Measurements from ENCODE around the gene WASF1. TPM values are rescaled to one million over a fixed set of nuclear protein-coding genes. Genes with fewer than 3 reads are reported as not detected.

The WASF1 gene
- polyA plus RNA-seq, 1 experiment, result 22.3 TPM

GRCh38 chr6:110180228-110181008 is 948 bp upstream of the WASF1 start, which contains the start of gene CDC40:
CDC40 (plus strand) TSS chr6:110180427; CDS start chr6:110180445, 18 bp downstream.
- no peak for DNase-seq (ENCODE audit: low read depth, low spot score)
- Histone ChIP-seq H3K9me3 (ENCODE audit: control insufficient read depth, insufficient read depth, low read length) (no peaks in the 10 kb centered on the region), H3K27me3 (ENCODE audit: control insufficient read depth, insufficient read depth, low read length) (no peaks in the 10 kb centered on the region), H3K4me3 (ENCODE audit: low read depth, low read length) (peak within 1 kb of the TSS; percentile 87), H3K27ac (ENCODE audit: low read depth, low read length) (peak within 1 kb of the TSS; percentile 86)
- no peak for TF ChIP-seq CTCF (IDR thresholded peaks at IDR 0.05; ENCODE audit: low read depth, low read length)
- ChIA-PET POLR2A (interaction anchor here (0.7 to 2.1 kb wide), 6 partner anchors 83 to 1919 kb away, joined by 3 to 9 read pairs (median 5); no protein-coding TSS in a partner anchor), CTCF (interaction anchor here (0.6 to 2.8 kb wide), 13 partner anchors 8 to 992 kb away, joined by 3 to 24 read pairs (median 4); no protein-coding TSS in a partner anchor)

GRCh38 chr6:110178626-110179405 is 654 bp downstream of the WASF1 start:
- no peaks in the 10 kb centered on the region for H3K27me3 ChIP-seq (ENCODE audit: control insufficient read depth, insufficient read depth, low read length)
- H3K27ac ChIP-seq (ENCODE audit: low read depth, low read length), result no peak overlapping the region
- peak overlapping the region; percentile 87 for H3K4me3 ChIP-seq (ENCODE audit: low read depth, low read length)
- CTCF ChIA-PET, result interaction anchor here (0.7 to 2.8 kb wide), 12 partner anchors 11 to 218 kb away, joined by 3 to 24 read pairs (median 4); no protein-coding TSS in a partner anchor
- POLR2A ChIA-PET, result interaction anchor here (1.1 to 2.1 kb wide), 3 partner anchors 28 to 139 kb away, joined by 3 to 8 read pairs (median 3); no protein-coding TSS in a partner anchor
- DNase-seq (ENCODE audit: low read depth, low spot score), result no peak
- peak; percentile 76 for TF ChIP-seq CTCF (IDR thresholded peaks at IDR 0.05; ENCODE audit: low read depth, low read length)
- H3K9me3 ChIP-seq (ENCODE audit: control insufficient read depth, insufficient read depth, low read length), result no peaks in the 10 kb centered on the region

- DNase-seq (ENCODE audit: low read depth, low spot score), result no peak
- no peak for TF ChIP-seq CTCF (IDR thresholded peaks at IDR 0.05; ENCODE audit: low read depth, low read length)
- no peaks in the 10 kb centered on the region for H3K27me3 ChIP-seq (ENCODE audit: control insufficient read depth, insufficient read depth, low read length)
- no peak overlapping the region for H3K27ac ChIP-seq (ENCODE audit: low read depth, low read length)
- ChIA-PET POLR2A (no interaction called here), CTCF (no interaction called here)
- H3K9me3 ChIP-seq (ENCODE audit: control insufficient read depth, insufficient read depth, low read length), result no peaks in the 10 kb centered on the region
- H3K4me3 ChIP-seq (ENCODE audit: low read depth, low read length), result no peak overlapping the region
These were observed 5.9 kb downstream of the WASF1 start for GRCh38 chr6:110173506-110174132.

GRCh38 chr6:110170081-110170480 is 9.4 kb downstream of the WASF1 start:
- Histone ChIP-seq H3K4me3 (ENCODE audit: low read depth, low read length) (no peak overlapping the region), H3K9me3 (ENCODE audit: control insufficient read depth, insufficient read depth, low read length) (no peaks in the 10 kb centered on the region), H3K27ac (ENCODE audit: low read depth, low read length) (no peak overlapping the region), H3K27me3 (ENCODE audit: control insufficient read depth, insufficient read depth, low read length) (no peaks in the 10 kb centered on the region)
- TF ChIP-seq CTCF (IDR thresholded peaks at IDR 0.05; ENCODE audit: low read depth, low read length), result no peak
- CTCF ChIA-PET, result interaction anchor here (0.6 kb wide), 1 partner anchor 130 kb away, joined by 3 read pairs; no protein-coding TSS in a partner anchor
- POLR2A ChIA-PET, result no interaction called here
- DNase-seq (ENCODE audit: low read depth, low spot score), result no peak
